WTC11 (cell line): ENCODE measurements around the gene NAV3. TPM values are rescaled to one million over a fixed set of nuclear protein-coding genes. Genes with fewer than 3 reads are reported as not detected.

ENCODE experiments used
- ATAC-seq: fragments of 200-7000 bp; cut with Tn5 transposase; 2 replicates; pipeline ENCODE4 v1.10.0; 2021; ENCODE audit warnings: mild to moderate bottlenecking, moderate library complexity
- CTCF ChIA-PET: fragments of 300-600 bp; sonication (Branson Sonifier 250); formaldehyde crosslinking; loops from one replicate; lab custom pipeline; 2021; ENCODE audit warnings: antibody characterized with exemption; lab: Charles Lee
- POLR2A ChIA-PET: fragments of 350-600 bp; sonication (Branson Sonifier 250); formaldehyde crosslinking; loops from one replicate; lab custom pipeline; 2021; ENCODE audit warnings: antibody characterized with exemption; lab: Charles Lee
- DNase-seq: peaks from one replicate; pipeline ENCODE4 v3.0.0; 2021; ENCODE audit warnings: low spot score
- H3K27ac Mint-ChIP-seq: 2 replicates; pipeline ENCODE4 v1.8.0; 2021; ENCODE audit warnings: mixed read lengths
- H3K27me3 Mint-ChIP-seq: 2 replicates; pipeline ENCODE4 v1.8.0; 2021; ENCODE audit warnings: low read depth, mild to moderate bottlenecking, moderate library complexity, mixed read lengths
- H3K36me3 Mint-ChIP-seq: 2 replicates; pipeline ENCODE4 v1.8.0; 2021; ENCODE audit warnings: mixed read lengths
- H3K4me1 Mint-ChIP-seq: 2 replicates; pipeline ENCODE4 v1.8.0; 2022; ENCODE audit warnings: mixed read lengths
- H3K4me3 Mint-ChIP-seq: 2 replicates; pipeline ENCODE4 v1.8.0; 2021; ENCODE audit warnings: mild to moderate bottlenecking, moderate library complexity, mixed read lengths
- H3K9me3 Mint-ChIP-seq: 2 replicates; pipeline ENCODE4 v1.8.0; 2021; ENCODE audit warnings: mixed read lengths
- ATF1 ChIP-seq: sonication (generic); formaldehyde crosslinking; IDR thresholded peaks from 2 replicates; pipeline ENCODE4 v1.8.1; 2023; ENCODE audit warnings: mild to moderate bottlenecking, moderate library complexity, missing genetic modification reagents
- NFATC4 ChIP-seq: fragments of 250-450 bp; sonication (Bioruptor Pico); IDR thresholded peaks from 2 replicates; pipeline ENCODE4 v1.9.0; 2021; ENCODE audit warnings: mild to moderate bottlenecking
- NR1H2 ChIP-seq: sonication (generic); formaldehyde crosslinking; IDR thresholded peaks from 2 replicates; pipeline ENCODE4 v1.9.0; 2021; ENCODE audit warnings: mild to moderate bottlenecking, moderate library complexity, missing genetic modification reagents
- TEAD4 ChIP-seq: sonication (generic); formaldehyde crosslinking; IDR thresholded peaks from 2 replicates; pipeline ENCODE4 v1.8.0; 2022; ENCODE audit warnings: mild to moderate bottlenecking, missing genetic modification reagents
- USF1 ChIP-seq: sonication (generic); formaldehyde crosslinking; IDR thresholded peaks from 2 replicates; pipeline ENCODE4 v1.8.0; 2022; ENCODE audit warnings: mild to moderate bottlenecking, missing genetic modification reagents
- ZNF121 ChIP-seq: sonication (generic); formaldehyde crosslinking; IDR thresholded peaks from 2 replicates; pipeline ENCODE4 v1.8.0; 2023; ENCODE audit warnings: missing genetic modification reagents
- ZNF263 ChIP-seq: sonication (generic); formaldehyde crosslinking; IDR thresholded peaks from 2 replicates; pipeline ENCODE4 v1.8.1; 2022; ENCODE audit warnings: low read depth, mild to moderate bottlenecking, moderate library complexity, missing genetic modification reagents
- total RNA-seq: library from RNA; stranded (reverse); gene quantifications from 3 replicates; pipeline ENCODE4 v1.2.3, GENCODE V29; 2021
- TF ChIP-seq, protein P1 (sequence below): fragments of 200-600 bp; IDR thresholded peaks from 2 replicates; pipeline ENCODE4 v1.8.0; 2022; ENCODE audit warnings: antibody characterized with exemption
- TF ChIP-seq, protein P2 (sequence below): sonication (generic); formaldehyde crosslinking; IDR thresholded peaks from 2 replicates; pipeline ENCODE4 v1.8.0; 2023; ENCODE audit warnings: mild to moderate bottlenecking, missing genetic modification reagents
- TF ChIP-seq, protein P3 (sequence below): sonication (generic); formaldehyde crosslinking; IDR thresholded peaks from 2 replicates; pipeline ENCODE4 v1.8.0; 2022; ENCODE audit warnings: missing genetic modification reagents
- TF ChIP-seq, protein P4 (sequence below): sonication (generic); formaldehyde crosslinking; IDR thresholded peaks from 2 replicates; pipeline ENCODE4 v1.8.0; 2022; ENCODE audit warnings: mild to moderate bottlenecking, missing genetic modification reagents

The NAV3 gene
- total RNA-seq, 1 experiment from 2014 or later, result 3.3 TPM

DNA sequence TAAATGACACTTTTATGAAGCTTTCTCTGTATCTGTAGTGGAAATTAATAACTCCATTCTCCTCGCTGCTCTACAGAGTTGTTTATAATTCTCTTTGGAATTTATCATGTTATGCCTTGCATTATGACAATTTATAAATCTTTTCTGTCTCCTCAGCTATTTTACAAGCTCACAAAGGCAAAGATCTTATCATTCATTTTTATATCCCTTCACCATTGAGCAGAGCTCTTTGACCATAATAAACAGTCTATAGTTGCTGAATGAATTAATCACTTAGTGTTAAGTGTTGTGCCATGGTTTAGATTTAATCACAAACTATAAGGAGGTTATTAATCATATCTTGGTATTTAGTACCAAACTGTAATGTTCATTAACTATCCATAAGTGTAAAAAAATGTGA is 126.4 kb downstream of the NAV3 start:
- ATAC-seq, result no peak
- ChIA-PET CTCF (interaction anchor here (0.6 kb wide), 1 partner anchor 95 kb away, joined by 3 read pairs; no protein-coding TSS in a partner anchor), POLR2A (no interaction called here)
- H3K27me3 Mint-ChIP-seq, result no peaks in the 10 kb centered on the region
- peaks cover 2% of the 10 kb centered on the region for H3K9me3 Mint-ChIP-seq
- H3K27ac Mint-ChIP-seq, result no peak overlapping the region
- TF ChIP-seq, protein P1, sequence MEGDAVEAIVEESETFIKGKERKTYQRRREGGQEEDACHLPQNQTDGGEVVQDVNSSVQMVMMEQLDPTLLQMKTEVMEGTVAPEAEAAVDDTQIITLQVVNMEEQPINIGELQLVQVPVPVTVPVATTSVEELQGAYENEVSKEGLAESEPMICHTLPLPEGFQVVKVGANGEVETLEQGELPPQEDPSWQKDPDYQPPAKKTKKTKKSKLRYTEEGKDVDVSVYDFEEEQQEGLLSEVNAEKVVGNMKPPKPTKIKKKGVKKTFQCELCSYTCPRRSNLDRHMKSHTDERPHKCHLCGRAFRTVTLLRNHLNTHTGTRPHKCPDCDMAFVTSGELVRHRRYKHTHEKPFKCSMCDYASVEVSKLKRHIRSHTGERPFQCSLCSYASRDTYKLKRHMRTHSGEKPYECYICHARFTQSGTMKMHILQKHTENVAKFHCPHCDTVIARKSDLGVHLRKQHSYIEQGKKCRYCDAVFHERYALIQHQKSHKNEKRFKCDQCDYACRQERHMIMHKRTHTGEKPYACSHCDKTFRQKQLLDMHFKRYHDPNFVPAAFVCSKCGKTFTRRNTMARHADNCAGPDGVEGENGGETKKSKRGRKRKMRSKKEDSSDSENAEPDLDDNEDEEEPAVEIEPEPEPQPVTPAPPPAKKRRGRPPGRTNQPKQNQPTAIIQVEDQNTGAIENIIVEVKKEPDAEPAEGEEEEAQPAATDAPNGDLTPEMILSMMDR, result no peak
- no peak for DNase-seq
- no peak overlapping the region for H3K4me3 Mint-ChIP-seq
- H3K4me1 Mint-ChIP-seq, result peaks cover 6% of the 10 kb centered on the region
- no peaks in the 10 kb centered on the region for H3K36me3 Mint-ChIP-seq

DNA sequence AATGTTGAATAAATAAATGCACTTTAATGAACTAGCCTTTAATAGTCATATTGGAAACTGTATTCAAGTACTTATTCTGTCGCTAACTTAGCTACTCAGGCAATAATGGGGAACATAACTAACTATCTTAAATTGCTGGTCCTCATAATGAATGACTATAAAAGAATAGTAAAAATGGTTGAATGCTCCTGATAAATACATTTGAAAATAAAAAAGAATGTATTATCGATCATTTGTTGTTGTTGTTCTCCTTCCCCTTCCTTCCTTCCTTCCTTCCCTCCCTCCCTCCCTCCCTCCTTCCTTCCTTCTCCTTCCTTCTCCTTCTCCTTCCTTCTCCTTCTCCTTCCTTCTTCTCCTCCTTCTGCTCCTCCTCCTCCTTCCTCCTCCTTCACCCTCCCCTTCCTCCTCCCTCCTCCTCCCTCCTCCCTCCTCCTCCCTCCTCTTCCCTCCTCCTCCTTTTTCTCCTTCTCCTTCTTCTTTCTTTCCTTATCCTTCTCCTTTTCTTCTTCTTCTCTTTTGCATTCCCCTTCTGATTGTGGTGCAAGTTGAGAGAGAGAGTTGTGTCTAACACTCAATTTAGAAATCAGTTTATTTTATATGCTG is 133.0 kb downstream of the NAV3 start:
- H3K4me1 Mint-ChIP-seq, result peaks cover 6% of the 10 kb centered on the region
- no peaks in the 10 kb centered on the region for H3K27me3 Mint-ChIP-seq
- DNase-seq (no peak), ATAC-seq (no peak)
- POLR2A ChIA-PET, result no interaction called here
- no peak overlapping the region for H3K4me3 Mint-ChIP-seq
- no peak overlapping the region for H3K27ac Mint-ChIP-seq
- CTCF ChIA-PET, result no interaction called here
- peaks cover 7% of the 10 kb centered on the region for H3K9me3 Mint-ChIP-seq
- TF ChIP-seq ZNF121 (CRISPR knock-in tag), result no peak
- TF ChIP-seq NFATC4 (CRISPR knock-in tag), result no peak
- no peak for TF ChIP-seq NR1H2 (CRISPR knock-in tag)
- TF ChIP-seq ZNF263 (CRISPR knock-in tag), result peak; percentile 63; the same call in 1 of the 2 replicates
- no peak for TF ChIP-seq ATF1 (CRISPR knock-in tag)
- TF ChIP-seq, all 79 proteins: peak for 1
- no peaks in the 10 kb centered on the region for H3K36me3 Mint-ChIP-seq

DNA sequence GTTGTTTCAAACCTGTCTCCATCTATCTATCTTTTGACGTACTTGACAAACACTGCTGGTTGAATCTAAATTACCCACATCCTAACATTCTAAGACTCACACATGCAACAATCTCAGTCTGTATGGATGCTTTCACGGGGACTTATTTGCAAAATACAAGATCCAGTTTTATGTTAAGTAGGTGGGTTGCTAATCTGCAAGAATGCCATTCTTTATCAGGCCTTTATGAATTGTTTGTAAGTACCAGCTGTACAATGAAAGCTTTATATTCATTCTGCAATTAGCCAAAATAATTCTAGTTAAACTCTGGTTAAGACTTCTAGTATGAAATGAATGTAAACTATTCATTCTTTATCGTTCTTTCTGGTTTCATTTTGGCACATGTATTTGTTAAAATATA is 135.1 kb downstream of the NAV3 start:
- ChIA-PET CTCF (no interaction called here), POLR2A (no interaction called here)
- Mint-ChIP-seq H3K27me3 (no peaks in the 10 kb centered on the region), H3K9me3 (peaks cover 7% of the 10 kb centered on the region), H3K27ac (no peak overlapping the region), H3K4me3 (no peak overlapping the region), H3K36me3 (no peaks in the 10 kb centered on the region), H3K4me1 (peaks cover 6% of the 10 kb centered on the region)
- TF ChIP-seq USF1 (no peak), TEAD4 (CRISPR knock-in tag) (no peak)
- TF ChIP-seq, protein P2, sequence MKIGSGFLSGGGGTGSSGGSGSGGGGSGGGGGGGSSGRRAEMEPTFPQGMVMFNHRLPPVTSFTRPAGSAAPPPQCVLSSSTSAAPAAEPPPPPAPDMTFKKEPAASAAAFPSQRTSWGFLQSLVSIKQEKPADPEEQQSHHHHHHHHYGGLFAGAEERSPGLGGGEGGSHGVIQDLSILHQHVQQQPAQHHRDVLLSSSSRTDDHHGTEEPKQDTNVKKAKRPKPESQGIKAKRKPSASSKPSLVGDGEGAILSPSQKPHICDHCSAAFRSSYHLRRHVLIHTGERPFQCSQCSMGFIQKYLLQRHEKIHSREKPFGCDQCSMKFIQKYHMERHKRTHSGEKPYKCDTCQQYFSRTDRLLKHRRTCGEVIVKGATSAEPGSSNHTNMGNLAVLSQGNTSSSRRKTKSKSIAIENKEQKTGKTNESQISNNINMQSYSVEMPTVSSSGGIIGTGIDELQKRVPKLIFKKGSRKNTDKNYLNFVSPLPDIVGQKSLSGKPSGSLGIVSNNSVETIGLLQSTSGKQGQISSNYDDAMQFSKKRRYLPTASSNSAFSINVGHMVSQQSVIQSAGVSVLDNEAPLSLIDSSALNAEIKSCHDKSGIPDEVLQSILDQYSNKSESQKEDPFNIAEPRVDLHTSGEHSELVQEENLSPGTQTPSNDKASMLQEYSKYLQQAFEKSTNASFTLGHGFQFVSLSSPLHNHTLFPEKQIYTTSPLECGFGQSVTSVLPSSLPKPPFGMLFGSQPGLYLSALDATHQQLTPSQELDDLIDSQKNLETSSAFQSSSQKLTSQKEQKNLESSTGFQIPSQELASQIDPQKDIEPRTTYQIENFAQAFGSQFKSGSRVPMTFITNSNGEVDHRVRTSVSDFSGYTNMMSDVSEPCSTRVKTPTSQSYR (CRISPR knock-in tag), result no peak
- TF ChIP-seq, protein P3, sequence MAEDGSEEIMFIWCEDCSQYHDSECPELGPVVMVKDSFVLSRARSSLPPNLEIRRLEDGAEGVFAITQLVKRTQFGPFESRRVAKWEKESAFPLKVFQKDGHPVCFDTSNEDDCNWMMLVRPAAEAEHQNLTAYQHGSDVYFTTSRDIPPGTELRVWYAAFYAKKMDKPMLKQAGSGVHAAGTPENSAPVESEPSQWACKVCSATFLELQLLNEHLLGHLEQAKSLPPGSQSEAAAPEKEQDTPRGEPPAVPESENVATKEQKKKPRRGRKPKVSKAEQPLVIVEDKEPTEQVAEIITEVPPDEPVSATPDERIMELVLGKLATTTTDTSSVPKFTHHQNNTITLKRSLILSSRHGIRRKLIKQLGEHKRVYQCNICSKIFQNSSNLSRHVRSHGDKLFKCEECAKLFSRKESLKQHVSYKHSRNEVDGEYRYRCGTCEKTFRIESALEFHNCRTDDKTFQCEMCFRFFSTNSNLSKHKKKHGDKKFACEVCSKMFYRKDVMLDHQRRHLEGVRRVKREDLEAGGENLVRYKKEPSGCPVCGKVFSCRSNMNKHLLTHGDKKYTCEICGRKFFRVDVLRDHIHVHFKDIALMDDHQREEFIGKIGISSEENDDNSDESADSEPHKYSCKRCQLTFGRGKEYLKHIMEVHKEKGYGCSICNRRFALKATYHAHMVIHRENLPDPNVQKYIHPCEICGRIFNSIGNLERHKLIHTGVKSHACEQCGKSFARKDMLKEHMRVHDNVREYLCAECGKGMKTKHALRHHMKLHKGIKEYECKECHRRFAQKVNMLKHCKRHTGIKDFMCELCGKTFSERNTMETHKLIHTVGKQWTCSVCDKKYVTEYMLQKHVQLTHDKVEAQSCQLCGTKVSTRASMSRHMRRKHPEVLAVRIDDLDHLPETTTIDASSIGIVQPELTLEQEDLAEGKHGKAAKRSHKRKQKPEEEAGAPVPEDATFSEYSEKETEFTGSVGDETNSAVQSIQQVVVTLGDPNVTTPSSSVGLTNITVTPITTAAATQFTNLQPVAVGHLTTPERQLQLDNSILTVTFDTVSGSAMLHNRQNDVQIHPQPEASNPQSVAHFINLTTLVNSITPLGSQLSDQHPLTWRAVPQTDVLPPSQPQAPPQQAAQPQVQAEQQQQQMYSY (CRISPR knock-in tag), result no peak
- TF ChIP-seq, protein P4, sequence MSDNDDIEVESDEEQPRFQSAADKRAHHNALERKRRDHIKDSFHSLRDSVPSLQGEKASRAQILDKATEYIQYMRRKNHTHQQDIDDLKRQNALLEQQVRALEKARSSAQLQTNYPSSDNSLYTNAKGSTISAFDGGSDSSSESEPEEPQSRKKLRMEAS (CRISPR knock-in tag), result no peak
- no peak for DNase-seq
- ATAC-seq, result no peak
